ENCODE measurements around the gene ARMC9. TPM values are rescaled to one million over a fixed set of nuclear protein-coding genes. Genes with fewer than 3 reads are reported as not detected.
A peak's percentile ranks its signal among the peaks of the same experiment; 100 is the strongest.

The ARMC9 gene
- total RNA-seq, 1 donor from 2014 or later, result 178 TPM

- TF ChIP-seq, protein P1, sequence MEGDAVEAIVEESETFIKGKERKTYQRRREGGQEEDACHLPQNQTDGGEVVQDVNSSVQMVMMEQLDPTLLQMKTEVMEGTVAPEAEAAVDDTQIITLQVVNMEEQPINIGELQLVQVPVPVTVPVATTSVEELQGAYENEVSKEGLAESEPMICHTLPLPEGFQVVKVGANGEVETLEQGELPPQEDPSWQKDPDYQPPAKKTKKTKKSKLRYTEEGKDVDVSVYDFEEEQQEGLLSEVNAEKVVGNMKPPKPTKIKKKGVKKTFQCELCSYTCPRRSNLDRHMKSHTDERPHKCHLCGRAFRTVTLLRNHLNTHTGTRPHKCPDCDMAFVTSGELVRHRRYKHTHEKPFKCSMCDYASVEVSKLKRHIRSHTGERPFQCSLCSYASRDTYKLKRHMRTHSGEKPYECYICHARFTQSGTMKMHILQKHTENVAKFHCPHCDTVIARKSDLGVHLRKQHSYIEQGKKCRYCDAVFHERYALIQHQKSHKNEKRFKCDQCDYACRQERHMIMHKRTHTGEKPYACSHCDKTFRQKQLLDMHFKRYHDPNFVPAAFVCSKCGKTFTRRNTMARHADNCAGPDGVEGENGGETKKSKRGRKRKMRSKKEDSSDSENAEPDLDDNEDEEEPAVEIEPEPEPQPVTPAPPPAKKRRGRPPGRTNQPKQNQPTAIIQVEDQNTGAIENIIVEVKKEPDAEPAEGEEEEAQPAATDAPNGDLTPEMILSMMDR (IDR thresholded peaks at IDR 0.05), result no peak
- Mint-ChIP-seq H3K36me3 (ENCODE audit: unreplicated experiment) (peaks cover 66% of the 10 kb centered on the region), H3K4me1 (ENCODE audit: unreplicated experiment) (peaks cover 6% of the 10 kb centered on the region), H3K27ac (ENCODE audit: unreplicated experiment) (peak overlapping the region; percentile 3), H3K9me3 (ENCODE audit: unreplicated experiment) (no peaks in the 10 kb centered on the region), H3K4me3 (ENCODE audit: unreplicated experiment) (no peak overlapping the region), H3K27me3 (ENCODE audit: unreplicated experiment) (no peaks in the 10 kb centered on the region)
- no peak for DNase-seq (ENCODE audit: extremely low spot score, unreplicated experiment)
Measured at GRCh38 chr2:231259104-231259503, 60.7 kb downstream of the ARMC9 start.

DNA sequence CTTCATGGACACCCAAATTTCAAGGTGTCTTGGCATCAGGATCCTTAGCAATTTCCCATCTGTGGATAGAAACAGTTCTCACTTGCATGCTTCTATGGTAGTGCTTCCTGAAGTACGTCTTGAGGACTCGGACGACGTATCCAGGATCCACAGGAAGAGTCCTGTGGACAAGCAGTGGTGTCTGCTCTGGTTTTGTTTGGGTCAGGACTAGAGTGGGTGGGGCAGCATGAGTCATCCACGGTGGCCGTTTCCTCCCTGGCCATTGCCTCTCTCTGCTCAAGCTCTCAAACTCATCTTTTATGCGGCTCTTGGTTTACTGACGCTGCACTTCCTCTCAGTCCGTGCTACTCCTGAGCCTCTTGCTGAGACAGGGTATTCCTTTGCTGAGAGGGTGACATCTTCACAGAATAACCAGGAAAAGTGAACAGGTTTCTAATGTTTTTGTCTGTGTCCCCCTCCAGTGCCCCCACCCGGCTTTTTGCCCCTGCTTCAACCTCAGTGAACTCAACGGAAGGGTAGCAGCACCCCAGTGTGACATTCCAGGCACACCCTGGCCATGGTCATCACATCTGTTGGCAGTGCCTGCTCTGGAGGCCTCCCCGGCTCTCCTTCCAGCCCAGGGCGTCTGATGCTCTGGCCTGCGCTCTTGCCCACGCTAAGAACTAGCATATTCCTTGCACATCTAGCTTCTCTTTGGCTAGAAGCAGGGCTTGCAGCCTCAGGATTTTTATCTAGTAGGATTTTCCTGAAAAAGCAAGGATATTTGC, 62.2 kb downstream of the ARMC9 start:
- peaks cover 6% of the 10 kb centered on the region for H3K4me1 Mint-ChIP-seq (ENCODE audit: unreplicated experiment)
- H3K27ac Mint-ChIP-seq (ENCODE audit: unreplicated experiment), result no peak overlapping the region
- peaks cover 66% of the 10 kb centered on the region for H3K36me3 Mint-ChIP-seq (ENCODE audit: unreplicated experiment)
- no peak for DNase-seq (ENCODE audit: extremely low spot score, unreplicated experiment)
- H3K4me3 Mint-ChIP-seq (ENCODE audit: unreplicated experiment), result no peak overlapping the region
- H3K9me3 Mint-ChIP-seq (ENCODE audit: unreplicated experiment), result no peaks in the 10 kb centered on the region
- no peaks in the 10 kb centered on the region for H3K27me3 Mint-ChIP-seq (ENCODE audit: unreplicated experiment)
- TF ChIP-seq, protein P1 (IDR thresholded peaks at IDR 0.05), result no peak

DNA sequence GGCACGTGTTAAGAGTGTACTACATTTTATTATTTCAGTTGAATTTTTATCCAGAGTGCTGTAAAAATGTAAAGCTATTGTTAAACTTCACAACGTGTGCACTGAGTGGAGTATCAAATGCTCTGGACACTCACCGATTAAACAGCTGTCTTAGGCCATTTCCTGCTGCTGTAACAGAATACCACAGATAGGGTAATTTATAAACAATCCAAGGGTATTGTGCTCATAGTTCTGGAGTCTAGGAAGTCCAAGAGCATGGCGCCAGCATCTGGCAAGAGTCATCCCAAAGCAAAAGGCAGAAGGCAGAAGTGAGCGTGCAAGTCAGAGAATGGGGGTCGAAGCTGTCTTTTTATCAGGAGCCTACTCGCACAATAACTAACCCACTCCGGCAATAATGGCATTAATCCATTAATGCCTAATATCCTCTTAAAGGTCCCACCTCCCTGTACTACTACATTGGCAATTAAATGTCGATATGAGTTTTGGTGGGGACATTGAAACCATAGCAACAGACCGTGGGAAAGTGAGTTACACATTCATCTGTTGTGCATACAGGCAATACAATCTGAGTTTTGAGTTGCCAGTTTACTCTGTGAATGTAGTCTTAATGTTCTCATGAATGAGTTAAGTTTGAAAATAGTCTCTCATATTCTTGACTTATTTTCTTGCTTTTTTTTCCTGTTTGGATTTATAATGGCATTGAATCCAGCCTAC, 64.8 kb downstream of the ARMC9 start:
- no peak overlapping the region for H3K4me3 Mint-ChIP-seq (ENCODE audit: unreplicated experiment)
- peak overlapping the region; percentile 75 for H3K27ac Mint-ChIP-seq (ENCODE audit: unreplicated experiment)

GRCh38 chr2:231270221-231271114, 72.0 kb downstream of the ARMC9 start:
- DNase-seq (ENCODE audit: extremely low spot score, unreplicated experiment), result no peak
- Mint-ChIP-seq H3K27ac (ENCODE audit: unreplicated experiment) (no peak overlapping the region), H3K9me3 (ENCODE audit: unreplicated experiment) (no peaks in the 10 kb centered on the region), H3K27me3 (ENCODE audit: unreplicated experiment) (no peaks in the 10 kb centered on the region), H3K36me3 (ENCODE audit: unreplicated experiment) (peaks cover 74% of the 10 kb centered on the region), H3K4me3 (ENCODE audit: unreplicated experiment) (no peak overlapping the region), H3K4me1 (ENCODE audit: unreplicated experiment) (no peaks in the 10 kb centered on the region)
- TF ChIP-seq, protein P1 (IDR thresholded peaks at IDR 0.05), result no peak

More for the DNA sequence above, 64.8 kb downstream of the ARMC9 start:
- Mint-ChIP-seq H3K36me3 (ENCODE audit: unreplicated experiment) (peaks cover 70% of the 10 kb centered on the region), H3K4me1 (ENCODE audit: unreplicated experiment) (peaks cover 6% of the 10 kb centered on the region), H3K27me3 (ENCODE audit: unreplicated experiment) (no peaks in the 10 kb centered on the region), H3K9me3 (ENCODE audit: unreplicated experiment) (no peaks in the 10 kb centered on the region)
- TF ChIP-seq, protein P1 (IDR thresholded peaks at IDR 0.05), result no peak
- no peak for DNase-seq (ENCODE audit: extremely low spot score, unreplicated experiment)

Measured in osteocyte (in vitro differentiated cells).